Fibroblast of lung (primary cell): Measurements from ENCODE around the gene TENM4.

Source experiments
- CTCF ChIP-seq, 2 donors: IDR thresholded peaks in 1 of 2; conservative IDR thresholded peaks in 1 of 2; 1 replicate in 1 of 2; 2 replicates in 1 of 2; pipeline ENCODE4 v1.5.1; 2011 to 2012; ENCODE audit warnings: low read length in 2 of 2, control low read depth in 1 of 2, inconsistent platforms in 1 of 2, low read depth in 1 of 2, mild to moderate bottlenecking in 1 of 2
- EZH2 ChIP-seq: IDR thresholded peaks from 2 replicates; pipeline ENCODE4 v1.5.1; 2012; ENCODE audit warnings: low read length, control low read depth, mild to moderate bottlenecking; ENCODE audit errors: missing control alignments

GRCh38 chr11:78920329-78920728 is 520.5 kb downstream of the TENM4 start:
- TF ChIP-seq CTCF (conservative IDR thresholded peaks at IDR 0.05 in 1 of 2, IDR thresholded peaks at IDR 0.05 in 1 of 2; ENCODE audit: low read depth in 1 of 2, low read length in 2 of 2) (no peak), EZH2 (no peak)
